CD4-positive, alpha-beta T cell treated with Interleukin-15 for 1 hour (primary cell): ENCODE results near the gene MPZL2.

Source experiments
- DNase-seq: peaks from one replicate; pipeline ENCODE4 v3.0.0-alpha.2; 2020

The MPZL2 gene

GRCh38 chr11:118283037-118283636, 19.0 kb upstream of the MPZL2 start:
- DNase-seq = no peak

- DNase-seq = no peak
These were observed 18.5 kb upstream of the MPZL2 start for GRCh38 chr11:118282606-118283005.

GRCh38 chr11:118281284-118281683, 17.2 kb upstream of the MPZL2 start:
- DNase-seq = no peak

GRCh38 chr11:118277312-118277711, 13.2 kb upstream of the MPZL2 start:
- DNase-seq = no peak

- DNase-seq = no peak
These were observed 12.3 kb upstream of the MPZL2 start for GRCh38 chr11:118276422-118276821.

GRCh38 chr11:118275176-118275575, 11.1 kb upstream of the MPZL2 start:
- no peak for DNase-seq

- no peak for DNase-seq
These were observed 10.1 kb upstream of the MPZL2 start for GRCh38 chr11:118274186-118274585.

- no peak for DNase-seq
These were observed 7.9 kb upstream of the MPZL2 start for GRCh38 chr11:118272001-118272400.

- DNase-seq = no peak
These were observed 3.4 kb upstream of the MPZL2 start for GRCh38 chr11:118267486-118267885.

- DNase-seq = no peak
These were observed 1.9 kb upstream of the MPZL2 start for GRCh38 chr11:118265954-118266353.

- DNase-seq = no peak
These were observed 720 bp upstream of the MPZL2 start for GRCh38 chr11:118264569-118265465.

- DNase-seq = no peak
These were observed 985 bp downstream of the MPZL2 start for GRCh38 chr11:118263112-118263511.

- DNase-seq = no peak
These were observed 3.7 kb downstream of the MPZL2 start for GRCh38 chr11:118260353-118260752.

- no peak for DNase-seq
These were observed 5.0 kb downstream of the MPZL2 start for GRCh38 chr11:118259138-118259537.

- no peak for DNase-seq
These were observed 5.7 kb downstream of the MPZL2 start for GRCh38 chr11:118258410-118258809.

GRCh38 chr11:118252688-118253087, 11.4 kb downstream of the MPZL2 start:
- no peak for DNase-seq

GRCh38 chr11:118251858-118252652, 12.0 kb downstream of the MPZL2 start, which contains the start of gene MPZL3:
Gene MPZL3, minus strand, starts transcription at chr11:118252365. Its CDS starts 71 bp downstream, at chr11:118252294.
- peak; percentile 93 for DNase-seq

- DNase-seq = no peak
These were observed 17.1 kb downstream of the MPZL2 start for GRCh38 chr11:118247041-118247440.

- DNase-seq = no peak
These were observed 18.0 kb downstream of the MPZL2 start for GRCh38 chr11:118245936-118246562.

GRCh38 chr11:118243993-118244762, 19.9 kb downstream of the MPZL2 start:
- no peak for DNase-seq

- no peak for DNase-seq
These were observed 20.9 kb downstream of the MPZL2 start for GRCh38 chr11:118243161-118243560.

- no peak for DNase-seq
These were observed 22.4 kb downstream of the MPZL2 start for GRCh38 chr11:118241764-118242098.
